ENCODE data around the gene ITGA1.
A peak's percentile ranks its signal among the peaks of the same experiment; 100 is the strongest.

Gene ITGA1

DNA sequence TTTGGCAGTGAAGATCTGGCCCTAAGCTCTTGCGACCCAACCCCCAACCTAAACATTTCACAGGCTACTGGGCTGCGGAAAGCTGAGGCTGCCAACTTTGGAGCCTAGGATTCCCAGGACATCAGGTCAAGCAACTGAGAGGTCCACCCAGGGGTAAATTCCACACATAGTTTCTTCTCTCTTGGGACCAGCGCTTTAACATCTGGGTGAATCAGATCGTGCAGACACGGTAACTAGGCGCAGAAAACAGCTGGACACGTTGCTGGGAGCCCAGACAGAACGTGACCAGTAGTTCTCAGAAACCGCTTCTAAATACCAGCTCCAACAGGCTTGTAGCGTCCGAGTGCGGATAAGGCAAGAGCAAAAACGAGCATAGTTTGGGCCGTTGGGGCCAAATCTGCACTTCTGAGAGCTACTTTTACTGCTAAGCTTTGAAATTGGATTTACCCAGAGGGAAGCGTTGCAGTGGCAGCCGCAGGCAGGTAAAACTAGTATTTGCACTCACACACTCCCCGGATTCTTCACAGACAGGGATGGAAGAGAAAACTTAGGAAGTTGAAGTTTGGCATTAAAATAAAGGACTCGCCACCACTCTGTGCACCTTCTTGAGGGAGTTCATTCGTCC, 11.8 kb downstream of the ITGA1 start:
- Histone ChIP-seq H3K27me3 (ENCODE audit: control insufficient read depth in 3 of 3, insufficient read depth in 3 of 3, low read depth in 1 of 3, low read length in 3 of 3) (no peaks in the 10 kb centered on the region), H3K79me1 (ENCODE audit: low read depth, low read length) (peaks cover 4% of the 10 kb centered on the region), H3K9ac (ENCODE audit: low read depth, low read length, poor library complexity) (peak overlapping the region; percentile 17), H3K27ac (replicated peaks; ENCODE audit: low read length) (peak overlapping the region; percentile 88), H4K8ac (ENCODE audit: low read depth, low read length) (no peak overlapping the region), H3K9me3 (replicated peaks in 1 of 2; ENCODE audit: control insufficient read depth in 2 of 2, insufficient read depth in 1 of 2, low read depth in 1 of 2, low read length in 2 of 2) (no peaks in the 10 kb centered on the region), H3K36me3 (replicated peaks in 1 of 2; ENCODE audit: control insufficient read depth in 2 of 2, insufficient read depth in 2 of 2, low read length in 2 of 2) (peaks cover 0 to 28% of the 10 kb centered on the region in 2 donors), H2BK12ac (ENCODE audit: low read length) (no peak overlapping the region), H2BK15ac (ENCODE audit: low read length) (no peak overlapping the region), H3K23ac (ENCODE audit: low read depth, low read length, poor library complexity) (no peak overlapping the region), H3K4me1 (ENCODE audit: control insufficient read depth in 2 of 2, insufficient read depth in 1 of 2, low read depth in 1 of 2, low read length in 2 of 2) (peaks cover 9 to 10% of the 10 kb centered on the region in 2 donors), H2BK5ac (ENCODE audit: low read length) (no peak overlapping the region), H3K18ac (ENCODE audit: low read length) (peak overlapping the region; percentile 15), H3K14ac (ENCODE audit: low read length) (no peak overlapping the region), H2BK120ac (ENCODE audit: low read depth, low read length) (no peak overlapping the region), H3K4me3 (ENCODE audit: low read length in 2 of 2) (peak overlapping the region; percentile 76 to 82), H4K91ac (ENCODE audit: low read depth, low read length, poor library complexity) (no peak overlapping the region), H2AFZ (ENCODE audit: low read length) (peak overlapping the region; percentile 95), H2AK5ac (ENCODE audit: low read depth, low read length) (no peak overlapping the region), H3K4me2 (ENCODE audit: insufficient read depth, low read length, poor library complexity, severe bottlenecking) (peak overlapping the region; percentile 98), H3K4ac (ENCODE audit: low read length) (no peak overlapping the region)
- WGBS, 2 donors (ENCODE audit: extremely low coverage in 2 of 2, insufficient read length in 2 of 2, insufficient replicate concordance in 1 of 2) = no CpG with 5 or more reads among the region's 19 CpGs
- DNase-seq (ENCODE audit: low spot score) = peak; percentile 67

DNA sequence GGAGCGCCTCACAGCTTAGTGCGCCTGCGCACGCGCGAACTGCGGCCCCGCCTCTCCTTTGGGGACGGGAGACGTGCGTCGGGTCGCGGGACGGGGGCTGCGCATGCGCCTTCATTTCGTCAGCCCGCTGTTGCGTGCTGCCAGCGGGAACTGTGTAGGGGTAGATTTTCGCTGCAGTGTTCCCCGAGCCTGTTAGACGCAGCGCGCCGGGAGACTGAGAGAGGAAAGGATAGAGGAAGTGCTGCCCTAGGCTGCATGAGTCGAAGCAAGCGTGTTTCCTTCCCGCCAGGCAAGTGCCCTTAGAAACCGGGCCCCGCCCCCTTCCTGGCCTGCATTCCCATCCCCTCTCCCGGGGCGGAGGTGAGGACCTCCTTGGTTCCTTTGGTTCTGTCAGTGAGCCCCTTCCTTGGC, 12.3 kb downstream of the ITGA1 start:
- Histone ChIP-seq H3K27ac (replicated peaks; ENCODE audit: low read length) (peak overlapping the region; percentile 94), H3K27me3 (ENCODE audit: control insufficient read depth in 3 of 3, insufficient read depth in 3 of 3, low read depth in 1 of 3, low read length in 3 of 3) (no peaks in the 10 kb centered on the region), H3K23ac (ENCODE audit: low read depth, low read length, poor library complexity) (peak overlapping the region; percentile 98), H4K91ac (ENCODE audit: low read depth, low read length, poor library complexity) (no peak overlapping the region), H3K79me1 (ENCODE audit: low read depth, low read length) (peaks cover 4% of the 10 kb centered on the region), H3K14ac (ENCODE audit: low read length) (peak overlapping the region; percentile 84), H3K4me1 (ENCODE audit: control insufficient read depth in 2 of 2, insufficient read depth in 1 of 2, low read depth in 1 of 2, low read length in 2 of 2) (peaks cover 9 to 10% of the 10 kb centered on the region in 2 donors), H2AFZ (ENCODE audit: low read length) (peak overlapping the region; percentile 95), H4K8ac (ENCODE audit: low read depth, low read length) (no peak overlapping the region), H2BK15ac (ENCODE audit: low read length) (peak overlapping the region; percentile 87), H3K18ac (ENCODE audit: low read length) (peak overlapping the region; percentile 95), H2BK12ac (ENCODE audit: low read length) (peak overlapping the region; percentile 46), H3K4me2 (ENCODE audit: insufficient read depth, low read length, poor library complexity, severe bottlenecking) (peak overlapping the region; percentile 98), H3K9me3 (replicated peaks in 1 of 2; ENCODE audit: control insufficient read depth in 2 of 2, insufficient read depth in 1 of 2, low read depth in 1 of 2, low read length in 2 of 2) (no peaks in the 10 kb centered on the region), H2BK120ac (ENCODE audit: low read depth, low read length) (peak overlapping the region; percentile 47), H3K9ac (ENCODE audit: low read depth, low read length, poor library complexity) (peak overlapping the region; percentile 89), H3K4me3 (ENCODE audit: low read length in 2 of 2) (peak overlapping the region; percentile 82 to 83), H3K4ac (ENCODE audit: low read length) (peak overlapping the region; percentile 84), H2BK5ac (ENCODE audit: low read length) (peak overlapping the region; percentile 97), H2AK5ac (ENCODE audit: low read depth, low read length) (peak overlapping the region; percentile 99), H3K36me3 (replicated peaks in 1 of 2; ENCODE audit: control insufficient read depth in 2 of 2, insufficient read depth in 2 of 2, low read length in 2 of 2) (peaks cover 0 to 33% of the 10 kb centered on the region in 2 donors)
- peak; percentile 93 for DNase-seq (ENCODE audit: low spot score)
- no CpG with 5 or more reads among the region's 34 CpGs for WGBS, 2 donors (ENCODE audit: extremely low coverage in 2 of 2, insufficient read length in 2 of 2, insufficient replicate concordance in 1 of 2)

DNA sequence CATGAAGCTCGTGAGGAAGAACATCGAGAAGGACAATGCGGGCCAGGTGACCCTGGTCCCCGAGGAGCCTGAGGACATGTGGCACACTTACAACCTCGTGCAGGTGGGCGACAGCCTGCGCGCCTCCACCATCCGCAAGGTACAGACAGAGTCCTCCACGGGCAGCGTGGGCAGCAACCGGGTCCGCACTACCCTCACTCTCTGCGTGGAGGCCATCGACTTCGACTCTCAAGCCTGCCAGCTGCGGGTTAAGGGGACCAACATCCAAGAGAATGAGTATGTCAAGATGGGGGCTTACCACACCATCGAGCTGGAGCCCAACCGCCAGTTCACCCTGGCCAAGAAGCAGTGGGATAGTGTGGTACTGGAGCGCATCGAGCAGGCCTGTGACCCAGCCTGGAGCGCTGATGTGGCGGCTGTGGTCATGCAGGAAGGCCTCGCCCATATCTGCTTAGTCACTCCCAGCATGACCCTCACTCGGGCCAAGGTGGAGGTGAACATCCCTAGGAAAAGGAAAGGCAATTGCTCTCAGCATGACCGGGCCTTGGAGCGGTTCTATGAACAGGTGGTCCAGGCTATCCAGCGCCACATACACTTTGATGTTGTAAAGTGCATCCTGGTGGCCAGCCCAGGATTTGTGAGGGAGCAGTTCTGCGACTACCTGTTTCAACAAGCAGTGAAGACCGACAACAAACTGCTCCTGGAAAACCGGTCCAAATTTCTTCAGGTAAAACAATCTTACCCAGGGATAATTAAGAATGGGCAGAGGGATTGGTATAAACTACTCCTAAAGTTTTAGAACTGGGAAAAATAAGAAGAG, 12.9 kb downstream of the ITGA1 start:
- Histone ChIP-seq H2AK5ac (ENCODE audit: low read depth, low read length) (peak overlapping the region; percentile 99), H3K4me3 (ENCODE audit: low read length in 2 of 2) (peak overlapping the region; percentile 82 to 83)

DNA sequence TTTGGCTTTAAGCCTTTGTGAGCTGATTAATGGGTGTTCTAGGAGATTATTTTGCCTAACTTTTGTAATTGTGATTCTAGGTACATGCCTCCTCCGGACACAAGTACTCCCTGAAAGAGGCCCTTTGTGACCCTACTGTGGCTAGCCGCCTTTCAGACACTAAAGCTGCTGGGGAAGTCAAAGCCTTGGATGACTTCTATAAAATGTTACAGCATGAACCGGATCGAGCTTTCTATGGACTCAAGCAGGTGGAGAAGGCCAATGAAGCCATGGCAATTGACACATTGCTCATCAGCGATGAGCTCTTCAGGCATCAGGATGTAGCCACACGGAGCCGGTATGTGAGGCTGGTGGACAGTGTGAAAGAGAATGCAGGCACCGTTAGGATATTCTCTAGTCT, 13.6 kb downstream of the ITGA1 start:
- H3K4me2 ChIP-seq (ENCODE audit: insufficient read depth, low read length, poor library complexity, severe bottlenecking) = peak overlapping the region; percentile 42
- peak overlapping the region; percentile 37 for H2AFZ ChIP-seq (ENCODE audit: low read length)
- H3K79me1 ChIP-seq (ENCODE audit: low read depth, low read length) = peaks cover 4% of the 10 kb centered on the region
- H3K14ac ChIP-seq (ENCODE audit: low read length) = no peak overlapping the region
- H2BK12ac ChIP-seq (ENCODE audit: low read length) = no peak overlapping the region
- no CpG with 5 or more reads among the region's 8 CpGs for WGBS, 2 donors (ENCODE audit: extremely low coverage in 2 of 2, insufficient read length in 2 of 2, insufficient replicate concordance in 1 of 2)
- no peaks in the 10 kb centered on the region for H3K27me3 ChIP-seq (ENCODE audit: control insufficient read depth in 3 of 3, insufficient read depth in 3 of 3, low read depth in 1 of 3, low read length in 3 of 3)
- H2BK120ac ChIP-seq (ENCODE audit: low read depth, low read length) = no peak overlapping the region
- no peak overlapping the region for H4K8ac ChIP-seq (ENCODE audit: low read depth, low read length)
- H3K36me3 ChIP-seq (replicated peaks in 1 of 2; ENCODE audit: control insufficient read depth in 2 of 2, insufficient read depth in 2 of 2, low read length in 2 of 2) = peaks cover 0 to 37% of the 10 kb centered on the region in 2 donors
- no peaks in the 10 kb centered on the region for H3K9me3 ChIP-seq (replicated peaks in 1 of 2; ENCODE audit: control insufficient read depth in 2 of 2, insufficient read depth in 1 of 2, low read depth in 1 of 2, low read length in 2 of 2)
- H2BK15ac ChIP-seq (ENCODE audit: low read length) = no peak overlapping the region
- no peak overlapping the region for H3K23ac ChIP-seq (ENCODE audit: low read depth, low read length, poor library complexity)
- H3K4me1 ChIP-seq (ENCODE audit: control insufficient read depth in 2 of 2, insufficient read depth in 1 of 2, low read depth in 1 of 2, low read length in 2 of 2) = peaks cover 9 to 10% of the 10 kb centered on the region in 2 donors
- no peak overlapping the region for H3K4ac ChIP-seq (ENCODE audit: low read length)
- no peak overlapping the region for H3K9ac ChIP-seq (ENCODE audit: low read depth, low read length, poor library complexity)
- no peak overlapping the region for H4K91ac ChIP-seq (ENCODE audit: low read depth, low read length, poor library complexity)
- peak; percentile 18 for DNase-seq (ENCODE audit: low spot score)
- no peak overlapping the region for H2BK5ac ChIP-seq (ENCODE audit: low read length)
- H3K4me3 ChIP-seq (ENCODE audit: low read length in 2 of 2) = peak overlapping the region; percentile 78 to 82
- peak overlapping the region; percentile 3 for H3K27ac ChIP-seq (replicated peaks; ENCODE audit: low read length)
- H2AK5ac ChIP-seq (ENCODE audit: low read depth, low read length) = no peak overlapping the region
- no peak overlapping the region for H3K18ac ChIP-seq (ENCODE audit: low read length)

More for the DNA sequence above, 12.9 kb downstream of the ITGA1 start:
- H2BK5ac ChIP-seq (ENCODE audit: low read length) = peak overlapping the region; percentile 97
- H3K23ac ChIP-seq (ENCODE audit: low read depth, low read length, poor library complexity) = peak overlapping the region; percentile 98
- H3K9ac ChIP-seq (ENCODE audit: low read depth, low read length, poor library complexity) = peak overlapping the region; percentile 89
- H4K91ac ChIP-seq (ENCODE audit: low read depth, low read length, poor library complexity) = no peak overlapping the region
- H2BK12ac ChIP-seq (ENCODE audit: low read length) = peak overlapping the region; percentile 46
- peak overlapping the region; percentile 95 for H2AFZ ChIP-seq (ENCODE audit: low read length)
- H3K9me3 ChIP-seq (replicated peaks in 1 of 2; ENCODE audit: control insufficient read depth in 2 of 2, insufficient read depth in 1 of 2, low read depth in 1 of 2, low read length in 2 of 2) = no peaks in the 10 kb centered on the region
- H3K79me1 ChIP-seq (ENCODE audit: low read depth, low read length) = peaks cover 4% of the 10 kb centered on the region
- H3K4ac ChIP-seq (ENCODE audit: low read length) = peak overlapping the region; percentile 84
- WGBS, 2 donors (ENCODE audit: extremely low coverage in 2 of 2, insufficient read length in 2 of 2, insufficient replicate concordance in 1 of 2) = no CpG with 5 or more reads among the region's 31 CpGs
- H3K18ac ChIP-seq (ENCODE audit: low read length) = peak overlapping the region; percentile 95
- H3K4me2 ChIP-seq (ENCODE audit: insufficient read depth, low read length, poor library complexity, severe bottlenecking) = peak overlapping the region; percentile 98
- peak overlapping the region; percentile 87 for H2BK15ac ChIP-seq (ENCODE audit: low read length)
- H2BK120ac ChIP-seq (ENCODE audit: low read depth, low read length) = peak overlapping the region; percentile 47
- H3K27ac ChIP-seq (replicated peaks; ENCODE audit: low read length) = peak overlapping the region; percentile 94
- H3K14ac ChIP-seq (ENCODE audit: low read length) = peak overlapping the region; percentile 84
- no peak for DNase-seq (ENCODE audit: low spot score)
- H3K27me3 ChIP-seq (ENCODE audit: control insufficient read depth in 3 of 3, insufficient read depth in 3 of 3, low read depth in 1 of 3, low read length in 3 of 3) = no peaks in the 10 kb centered on the region
- H4K8ac ChIP-seq (ENCODE audit: low read depth, low read length) = no peak overlapping the region
- peaks cover 0 to 37% of the 10 kb centered on the region in 2 donors for H3K36me3 ChIP-seq (replicated peaks in 1 of 2; ENCODE audit: control insufficient read depth in 2 of 2, insufficient read depth in 2 of 2, low read length in 2 of 2)
- peaks cover 9 to 10% of the 10 kb centered on the region in 2 donors for H3K4me1 ChIP-seq (ENCODE audit: control insufficient read depth in 2 of 2, insufficient read depth in 1 of 2, low read depth in 1 of 2, low read length in 2 of 2)
